Effector CD4-positive, alpha-beta T cell (primary cell): ENCODE data around the gene HSD17B8.

Source experiments
- DNase-seq: peaks from one replicate; pipeline ENCODE4 v3.0.0-alpha.2; 2020
- total RNA-seq: gene quantifications from one replicate; lab custom pipeline; 2026; lab: John Stamatoyannopoulos, UW

HSD17B8 gene
- total RNA-seq: 9.8 reads per million, percentile 31 among the genes with 10 or more reads in this experiment

- DNase-seq: peak; percentile 87
These were observed at the start of gene HSD17B8 for GRCh38 chr6:33204415-33205190. HSD17B8 (plus strand) TSS chr6:33204655; CDS start chr6:33204669, 14 bp downstream.

GRCh38 chr6:33156561-33156960 lies 47.9 kb upstream of the HSD17B8 start:
- no peak for DNase-seq

GRCh38 chr6:33156964-33157363 lies 47.5 kb upstream of the HSD17B8 start:
- DNase-seq: no peak

- DNase-seq: no peak
These were observed 44.4 kb upstream of the HSD17B8 start for GRCh38 chr6:33160096-33160495.

- no peak for DNase-seq
These were observed 43.6 kb upstream of the HSD17B8 start for GRCh38 chr6:33160728-33161344.

- peak; percentile 74 for DNase-seq
These were observed 42.8 kb upstream of the HSD17B8 start for GRCh38 chr6:33161354-33162331.

- DNase-seq: no peak
These were observed 40.9 kb upstream of the HSD17B8 start for GRCh38 chr6:33163540-33163939.

GRCh38 chr6:33164176-33164575 lies 40.3 kb upstream of the HSD17B8 start:
- no peak for DNase-seq

- no peak for DNase-seq
These were observed 39.6 kb upstream of the HSD17B8 start for GRCh38 chr6:33164665-33165373.

- no peak for DNase-seq
These were observed 38.7 kb upstream of the HSD17B8 start for GRCh38 chr6:33165581-33166258.

- no peak for DNase-seq
These were observed 38.1 kb upstream of the HSD17B8 start for GRCh38 chr6:33166363-33166762.

GRCh38 chr6:33166811-33167210 lies 37.6 kb upstream of the HSD17B8 start:
- DNase-seq: no peak

GRCh38 chr6:33167374-33168283 lies 36.8 kb upstream of the HSD17B8 start:
- DNase-seq: no peak

GRCh38 chr6:33168284-33168601 lies 36.2 kb upstream of the HSD17B8 start:
- DNase-seq: no peak

GRCh38 chr6:33168639-33169038 lies 35.8 kb upstream of the HSD17B8 start:
- no peak for DNase-seq

- DNase-seq: no peak
These were observed 34.9 kb upstream of the HSD17B8 start for GRCh38 chr6:33169291-33170175.

GRCh38 chr6:33170176-33171015 lies 34.1 kb upstream of the HSD17B8 start:
- DNase-seq: no peak

- no peak for DNase-seq
These were observed 33.2 kb upstream of the HSD17B8 start for GRCh38 chr6:33171016-33171879.
